H1 (cell line): ENCODE measurements around the gene RAD9B. TPM values are rescaled to one million over a fixed set of nuclear protein-coding genes. Genes with fewer than 3 reads are reported as not detected.

Source experiments
- CTCF ChIA-PET: fragments of 300-600 bp; sonication (Branson Sonifier 250); formaldehyde crosslinking; loops from one replicate; lab custom pipeline; 2021; ENCODE audit not compliant: partially characterized antibody; lab: Charles Lee
- POLR2A ChIA-PET: fragments of 300-600 bp; sonication (Branson Sonifier 250); formaldehyde crosslinking; loops from one replicate; lab custom pipeline; 2021; ENCODE audit warnings: inconsistent platforms; ENCODE audit not compliant: partially characterized antibody; lab: Charles Lee
- DNase-seq, 2 experiments: peaks; one replicate each; pipeline versions ENCODE4 v3.0.0 to v3.0.0-alpha.2; 2010 to 2022; ENCODE audit warnings: low spot score in 2 of 2, low read depth in 1 of 2, mixed read lengths in 1 of 2
- FAIRE-seq: peaks from 2 replicates; lab custom pipeline; 2011; peaks lifted over from hg19 to GRCh38; lab: Jason Lieb, UNC
- H2AFZ ChIP-seq: 2 replicates; pipeline ENCODE4 v1.8.1; 2012; ENCODE audit warnings: low read length, inconsistent platforms
- H2AK5ac ChIP-seq: 2 replicates; pipeline ENCODE4 v1.6.1; 2013; ENCODE audit warnings: low read depth, low read length
- H2BK120ac ChIP-seq: replicated peaks from 2 replicates; pipeline ENCODE3; 2013; ENCODE audit warnings: low read depth, low read length, inconsistent platforms
- H2BK12ac ChIP-seq: 2 replicates; pipeline ENCODE4 v1.6.1; 2013; ENCODE audit warnings: low read depth, low read length
- H2BK15ac ChIP-seq: 2 replicates; pipeline ENCODE4 v1.6.1; 2013; ENCODE audit warnings: low read length
- H2BK20ac ChIP-seq: 2 replicates; pipeline ENCODE4 v1.6.1; 2013; ENCODE audit warnings: low read length
- H2BK5ac ChIP-seq: 2 replicates; pipeline ENCODE4 v1.6.1; 2013; ENCODE audit warnings: low read depth, low read length
- H3K14ac ChIP-seq: 2 replicates; pipeline ENCODE4 v1.6.1; 2013; ENCODE audit warnings: inconsistent platforms; ENCODE audit not compliant: insufficient read length
- H3K18ac ChIP-seq: 2 replicates; pipeline ENCODE4 v1.6.1; 2013; ENCODE audit warnings: low read length; ENCODE audit errors: extremely low read depth
- H3K23ac ChIP-seq: 2 replicates; pipeline ENCODE4 v1.6.1; 2013; ENCODE audit warnings: inconsistent platforms; ENCODE audit not compliant: insufficient read length
- H3K23me2 ChIP-seq: 2 replicates; pipeline ENCODE4 v1.6.1; 2013; ENCODE audit warnings: low read depth, low read length
- H3K27ac ChIP-seq: 2 replicates; pipeline ENCODE4 v1.6.1; 2011; ENCODE audit warnings: low read depth, low read length, inconsistent platforms
- H3K27me3 ChIP-seq, 4 experiments: replicated peaks in 1 of 4; 1 replicate in 1 of 4; 2 replicates in 3 of 4; pipeline versions ENCODE4 v1.6.1 to v1.8.1; 2011 to 2013; ENCODE audit warnings: low read length in 3 of 4, mild to moderate bottlenecking in 3 of 4, inconsistent platforms in 2 of 4, mixed read lengths in 2 of 4, moderate library complexity in 1 of 4; ENCODE audit not compliant: control insufficient read depth in 3 of 4, insufficient read depth in 3 of 4; ENCODE audit errors: extremely low read depth in 1 of 4
- H3K36me3 ChIP-seq, 4 experiments: 2 replicates each; pipeline versions ENCODE4 v1.6.1 to v1.8.1; 2011 to 2013; ENCODE audit warnings: mild to moderate bottlenecking in 4 of 4, low read length in 3 of 4, moderate library complexity in 2 of 4, control low read depth in 1 of 4, inconsistent platforms in 1 of 4; ENCODE audit not compliant: insufficient read depth in 4 of 4, control insufficient read depth in 2 of 4
- H3K4ac ChIP-seq: replicated peaks from 2 replicates; pipeline ENCODE3; 2013; ENCODE audit warnings: low read length, low read depth, mixed read lengths, inconsistent platforms; ENCODE audit not compliant: insufficient read length
- H3K4me1 ChIP-seq, 4 experiments: replicated peaks in 1 of 4; 1 replicate in 1 of 4; 2 replicates in 3 of 4; pipeline versions ENCODE4 v1.6.1 to v1.8.1; 2011 to 2013; ENCODE audit warnings: low read length in 3 of 4, inconsistent platforms in 2 of 4, mixed read lengths in 1 of 4; ENCODE audit not compliant: insufficient read depth in 4 of 4, control insufficient read depth in 3 of 4
- H3K4me2 ChIP-seq, 2 experiments: 2 replicates each; pipeline versions ENCODE4 v1.6.1 to v1.8.1; 2011 to 2013; ENCODE audit warnings: low read depth in 2 of 2, low read length in 2 of 2, control low read depth in 1 of 2, inconsistent platforms in 1 of 2, mild to moderate bottlenecking in 1 of 2; ENCODE audit not compliant: insufficient read depth in 1 of 2
- H3K4me3 ChIP-seq, 4 experiments: fragments of 200-600, 300-600 bp in 1 of 4; sonication (generic), shearing (Covaris generic), sonication (Bioruptor Twin) in 1 of 4; 2 replicates each; pipeline versions ENCODE4 v1.5.1 to v1.8.1; 2011 to 2016; ENCODE audit warnings: low read length in 4 of 4, low read depth in 3 of 4, control low read depth in 2 of 4, inconsistent platforms in 2 of 4, mild to moderate bottlenecking in 2 of 4, mixed read lengths in 1 of 4, moderate library complexity in 1 of 4; ENCODE audit not compliant: insufficient read depth in 2 of 4; ENCODE audit errors: extremely low read depth in 1 of 4
- H3K56ac ChIP-seq: replicated peaks from 2 replicates; pipeline ENCODE3; 2013; ENCODE audit warnings: low read depth, mild to moderate bottlenecking, mixed read lengths, low read length, inconsistent platforms; ENCODE audit not compliant: insufficient read length
- H3K79me1 ChIP-seq: 2 replicates; pipeline ENCODE4 v1.6.1; 2013; ENCODE audit warnings: low read depth, low read length, control low read depth
- H3K79me2 ChIP-seq, 2 experiments: 2 replicates each; pipeline versions ENCODE4 v1.6.1 to v1.8.1; 2012 to 2013; ENCODE audit warnings: low read length in 2 of 2, mild to moderate bottlenecking in 2 of 2, inconsistent platforms in 1 of 2; ENCODE audit not compliant: insufficient read depth in 2 of 2, control insufficient read depth in 1 of 2
- H3K9ac ChIP-seq, 4 experiments: replicated peaks in 1 of 4; 1 replicate in 1 of 4; 2 replicates in 3 of 4; pipeline versions ENCODE4 v1.6.1 to v1.8.1; 2011 to 2013; ENCODE audit warnings: low read depth in 3 of 4, low read length in 3 of 4, control low read depth in 2 of 4, mild to moderate bottlenecking in 2 of 4, moderate library complexity in 2 of 4, inconsistent platforms in 1 of 4; ENCODE audit errors: extremely low read depth in 1 of 4
- H3K9me3 ChIP-seq, 2 experiments: 2 replicates each; pipeline versions ENCODE4 v1.6.1 to v1.8.1; 2012 to 2013; ENCODE audit warnings: mild to moderate bottlenecking in 2 of 2, moderate library complexity in 2 of 2, control low read depth in 1 of 2, inconsistent platforms in 1 of 2, low read depth in 1 of 2, low read length in 1 of 2, mixed read lengths in 1 of 2; ENCODE audit not compliant: insufficient read depth in 2 of 2
- H4K20me1 ChIP-seq, 2 experiments: replicated peaks in 1 of 2; 2 replicates each; pipeline versions ENCODE3 to v1.8.1; 2011 to 2013; ENCODE audit warnings: inconsistent platforms in 2 of 2, low read length in 2 of 2, mild to moderate bottlenecking in 1 of 2; ENCODE audit not compliant: insufficient read depth in 2 of 2, control insufficient read depth in 1 of 2
- H4K5ac ChIP-seq: 2 replicates; pipeline ENCODE4 v1.6.1; 2013; ENCODE audit warnings: low read length, low read depth, mixed read lengths, inconsistent platforms; ENCODE audit not compliant: insufficient read length
- H4K8ac ChIP-seq: 2 replicates; pipeline ENCODE4 v1.8.0; 2013; ENCODE audit warnings: mild to moderate bottlenecking, moderate library complexity, low read length, inconsistent platforms; ENCODE audit not compliant: insufficient read depth; ENCODE audit errors: extremely low read depth
- H4K91ac ChIP-seq: replicated peaks from 2 replicates; pipeline ENCODE3; 2013; ENCODE audit warnings: low read length, mixed read lengths, inconsistent platforms; ENCODE audit not compliant: insufficient read length
- BRCA1 ChIP-seq: IDR thresholded peaks from 2 replicates; pipeline ENCODE4 v1.6.1; 2012; ENCODE audit warnings: low read depth, low read length, improper control_type of control experiment
- CHD2 ChIP-seq: IDR thresholded peaks from 2 replicates; pipeline ENCODE4 v1.6.1; 2012; ENCODE audit warnings: low read length, improper control_type of control experiment
- EGR1 ChIP-seq: IDR thresholded peaks from 2 replicates; pipeline ENCODE4 v1.6.1; 2011; ENCODE audit warnings: low read depth, low read length, borderline replicate concordance
- GABPA ChIP-seq: IDR thresholded peaks from 2 replicates; pipeline ENCODE4 v1.6.1; 2011; ENCODE audit warnings: mild to moderate bottlenecking, low read length, moderate library complexity, borderline replicate concordance; ENCODE audit not compliant: insufficient read depth
- KDM1A ChIP-seq: fragments of 200-600, 300-600 bp; sonication (generic); IDR thresholded peaks from 2 replicates; pipeline ENCODE4 v1.7.1; 2016; ENCODE audit warnings: mild to moderate bottlenecking, low read length, borderline replicate concordance
- KDM5A ChIP-seq: fragments of 200-600 bp; IDR thresholded peaks from 2 replicates; pipeline ENCODE4 v1.7.1; 2012; ENCODE audit warnings: mild to moderate bottlenecking, low read length, inconsistent platforms, mixed read lengths
- POLR2AphosphoS5 ChIP-seq: IDR thresholded peaks from 2 replicates; pipeline ENCODE4 v1.6.1; 2011; ENCODE audit warnings: low read depth, low read length
- RAD21 ChIP-seq, 2 experiments: IDR thresholded peaks in 1 of 2; conservative IDR thresholded peaks in 1 of 2; 2 replicates each; pipeline ENCODE4 v1.6.1; 2011; ENCODE audit warnings: low read depth in 2 of 2, low read length in 2 of 2, improper control_type of control experiment in 1 of 2, inconsistent platforms in 1 of 2, mild to moderate bottlenecking in 1 of 2, moderate library complexity in 1 of 2
- RXRA ChIP-seq: IDR thresholded peaks from 2 replicates; pipeline ENCODE4 v1.6.1; 2011; ENCODE audit warnings: low read depth, mild to moderate bottlenecking, low read length, moderate library complexity; ENCODE audit not compliant: insufficient read depth
- SAP30 ChIP-seq: fragments of 300-600 bp; sonication (generic); IDR thresholded peaks from 2 replicates; pipeline ENCODE4 v1.7.1; 2012; ENCODE audit warnings: low read length, moderate library complexity, mild to moderate bottlenecking, inconsistent platforms; ENCODE audit not compliant: insufficient read depth, insufficient replicate concordance
- SIRT6 ChIP-seq: IDR thresholded peaks from one replicate; pipeline ENCODE4 v1.7.1; 2012; ENCODE audit warnings: low read length, inconsistent platforms
- SP4 ChIP-seq: IDR thresholded peaks from 2 replicates; pipeline ENCODE4 v1.6.1; 2012; ENCODE audit warnings: low read length, inconsistent platforms
- WGBS, 2 experiments: shearing (Covaris generic) in 1 of 2; methylation state at CpG; one replicate each; pipeline versions ENCODE4 v1.1.6 to v1.1.7; 2013 to 2015; ENCODE audit warnings: low lambda C conversion rate in 2 of 2, mixed read lengths in 2 of 2, inconsistent platforms in 1 of 2, low coverage in 1 of 2, missing lambda C conversion rate in 1 of 2; ENCODE audit not compliant: insufficient replicate concordance in 2 of 2, insufficient coverage in 1 of 2, insufficient read length in 1 of 2; ENCODE audit errors: extremely low coverage in 1 of 2, missing lambda C conversion rate in 1 of 2; 5-methylcytosine and 5-hydroxymethylcytosine counted together
- polyA plus RNA-seq, 7 experiments: library from polyadenylated mRNA; depleted of rRNA in 3 of 7; stranded (reverse) in 5 of 7; unstranded in 2 of 7; fragments of >200 nt in 5 of 7; fragments of 200-250 nt in 2 of 7; gene quantifications; 1 replicate in 5 of 7; 2 replicates in 1 of 7; 4 replicates in 1 of 7; pipeline versions ENCODE4 v1.2.1 to v1.2.3, GENCODE V29; 2011 to 2013; ENCODE audit warnings: missing spikeins in 2 of 7, mixed read lengths in 2 of 7
- total RNA-seq: library from RNA; stranded (reverse); fragmentation: NEBNext Ultra II Directional; extraction: Animal tissue kit (Norgen Biotek cat#: 25700); gene quantifications from 2 replicates; pipeline ENCODE4 v1.2.1, GENCODE V29; 2021
- TF ChIP-seq, protein P1 (sequence below): IDR thresholded peaks from 2 replicates; pipeline ENCODE4 v1.6.1; 2011; ENCODE audit warnings: low read depth, mild to moderate bottlenecking, low read length; ENCODE audit not compliant: insufficient read depth

Gene RAD9B
- total and polyA plus RNA-seq, 2 of the 8 experiments (the other 6 are each of a cell fraction or from before 2014, with no cell fraction given): 0.06 TPM; not detected in 1

DNA sequence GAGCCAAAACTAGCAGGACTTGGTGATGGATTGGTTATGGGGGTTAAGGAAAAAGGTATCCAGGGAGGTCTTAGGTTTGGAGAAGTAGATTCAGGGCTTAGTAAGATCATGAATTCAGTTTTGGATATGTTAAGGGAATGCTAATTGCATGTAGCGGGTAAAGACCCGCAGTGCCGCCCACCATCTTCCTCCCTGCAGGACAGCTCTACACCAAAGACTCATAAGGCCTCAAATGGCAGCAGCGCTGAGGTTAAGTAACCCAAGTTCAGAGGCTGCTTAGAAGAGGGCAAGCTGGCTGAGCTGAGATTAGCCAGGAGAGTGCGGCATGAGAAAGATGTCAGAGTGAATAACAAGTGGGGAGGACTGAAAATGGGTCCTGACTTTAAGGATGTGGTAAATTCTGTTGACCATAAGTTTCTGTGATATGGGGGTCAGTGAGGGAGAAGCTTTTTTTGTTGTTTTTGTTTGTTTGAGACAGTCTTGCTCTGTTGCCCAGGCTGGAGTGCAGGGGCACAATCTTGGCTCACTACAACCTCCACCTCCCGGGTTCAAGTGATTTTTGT is 26.2 kb downstream of the RAD9B start:
- FAIRE-seq (no peak), DNase-seq (no peak)
- ChIA-PET POLR2A (interaction anchor here (1.0 to 1.4 kb wide), 3 partner anchors 27 to 199 kb away, joined by 3 to 4 read pairs (median 4); partner anchors contain the start of genes RAD9B and VPS29), CTCF (interaction anchor here (0.7 to 2.6 kb wide), 11 partner anchors 9 to 299 kb away, joined by 3 to 9 read pairs (median 4); partner anchors contain the start of gene ARPC3)
- no peak overlapping the region for H3K4ac ChIP-seq
- no peaks in the 10 kb centered on the region for H3K79me1 ChIP-seq
- H3K56ac ChIP-seq: no peak overlapping the region
- H4K20me1 ChIP-seq: peaks cover 0 to 2% of the 10 kb centered on the region in 2 experiments
- H3K14ac ChIP-seq: no peak overlapping the region
- H2BK20ac ChIP-seq: no peak overlapping the region
- H3K18ac ChIP-seq: no peak overlapping the region
- H3K9ac ChIP-seq: no peak overlapping the region
- no peaks in the 10 kb centered on the region; a peak in 1 of 8 replicates for H3K36me3 ChIP-seq
- no peak overlapping the region for H4K91ac ChIP-seq
- H3K23ac ChIP-seq: no peak overlapping the region
- no peak overlapping the region for H2AFZ ChIP-seq
- H3K4me3 ChIP-seq: no peak overlapping the region
- H2BK120ac ChIP-seq: no peak overlapping the region
- no peak overlapping the region for H3K27ac ChIP-seq
- H2AK5ac ChIP-seq: no peak overlapping the region
- H2BK5ac ChIP-seq: no peak overlapping the region
- WGBS, 2 experiments: 88% methylated on average over 6 of the region's 6 CpGs; no CpG with 5 or more reads in 1 of the 2 experiments
- H3K4me2 ChIP-seq: no peak overlapping the region
- no peak overlapping the region for H2BK12ac ChIP-seq
- no peaks in the 10 kb centered on the region for H3K9me3 ChIP-seq
- H2BK15ac ChIP-seq: no peak overlapping the region
- no peaks in the 10 kb centered on the region for H3K27me3 ChIP-seq
- H3K79me2 ChIP-seq: no peaks in the 10 kb centered on the region
- H3K4me1 ChIP-seq: no peaks in the 10 kb centered on the region
- no peak overlapping the region for H4K8ac ChIP-seq
- no peak overlapping the region for H4K5ac ChIP-seq
- no peaks in the 10 kb centered on the region for H3K23me2 ChIP-seq
- TF ChIP-seq EGR1 (no peak), CHD2 (no peak), KDM5A (no peak), GABPA (no peak), RXRA (no peak), KDM1A (no peak), SIRT6 (no peak), SP4 (no peak), RAD21 (IDR thresholded peaks at IDR 0.05 in 1 of 2, conservative IDR thresholded peaks at IDR 0.05 in 1 of 2; ENCODE audit: low read depth in 2 of 2, low read length in 2 of 2) (no peak), SAP30 (no peak), POLR2AphosphoS5 (no peak), BRCA1 (no peak)
- TF ChIP-seq, protein P1, sequence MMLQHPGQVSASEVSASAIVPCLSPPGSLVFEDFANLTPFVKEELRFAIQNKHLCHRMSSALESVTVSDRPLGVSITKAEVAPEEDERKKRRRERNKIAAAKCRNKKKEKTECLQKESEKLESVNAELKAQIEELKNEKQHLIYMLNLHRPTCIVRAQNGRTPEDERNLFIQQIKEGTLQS: no peak
